HG03575 (cell line): Measurements from ENCODE around the gene PCDH11X.
"Not testable (repeated sequence)": the region's sequence is repeated elsewhere in the genome, so short reads cannot be mapped to it uniquely, and the experiment has no call there.

Experiments
- ATAC-seq: cut with Tn5 transposase; IDR thresholded peaks from one replicate; pipeline ENCODE4 v1.9.1; 2021; ENCODE audit not compliant: unreplicated experiment, insufficient number of reproducible peaks, low FRiP score; ENCODE audit errors: extremely low read depth

The PCDH11X gene, protein sequence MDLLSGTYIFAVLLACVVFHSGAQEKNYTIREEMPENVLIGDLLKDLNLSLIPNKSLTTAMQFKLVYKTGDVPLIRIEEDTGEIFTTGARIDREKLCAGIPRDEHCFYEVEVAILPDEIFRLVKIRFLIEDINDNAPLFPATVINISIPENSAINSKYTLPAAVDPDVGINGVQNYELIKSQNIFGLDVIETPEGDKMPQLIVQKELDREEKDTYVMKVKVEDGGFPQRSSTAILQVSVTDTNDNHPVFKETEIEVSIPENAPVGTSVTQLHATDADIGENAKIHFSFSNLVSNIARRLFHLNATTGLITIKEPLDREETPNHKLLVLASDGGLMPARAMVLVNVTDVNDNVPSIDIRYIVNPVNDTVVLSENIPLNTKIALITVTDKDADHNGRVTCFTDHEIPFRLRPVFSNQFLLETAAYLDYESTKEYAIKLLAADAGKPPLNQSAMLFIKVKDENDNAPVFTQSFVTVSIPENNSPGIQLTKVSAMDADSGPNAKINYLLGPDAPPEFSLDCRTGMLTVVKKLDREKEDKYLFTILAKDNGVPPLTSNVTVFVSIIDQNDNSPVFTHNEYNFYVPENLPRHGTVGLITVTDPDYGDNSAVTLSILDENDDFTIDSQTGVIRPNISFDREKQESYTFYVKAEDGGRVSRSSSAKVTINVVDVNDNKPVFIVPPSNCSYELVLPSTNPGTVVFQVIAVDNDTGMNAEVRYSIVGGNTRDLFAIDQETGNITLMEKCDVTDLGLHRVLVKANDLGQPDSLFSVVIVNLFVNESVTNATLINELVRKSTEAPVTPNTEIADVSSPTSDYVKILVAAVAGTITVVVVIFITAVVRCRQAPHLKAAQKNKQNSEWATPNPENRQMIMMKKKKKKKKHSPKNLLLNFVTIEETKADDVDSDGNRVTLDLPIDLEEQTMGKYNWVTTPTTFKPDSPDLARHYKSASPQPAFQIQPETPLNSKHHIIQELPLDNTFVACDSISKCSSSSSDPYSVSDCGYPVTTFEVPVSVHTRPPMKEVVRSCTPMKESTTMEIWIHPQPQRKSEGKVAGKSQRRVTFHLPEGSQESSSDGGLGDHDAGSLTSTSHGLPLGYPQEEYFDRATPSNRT (N-terminal part only)

GRCh38 chrX:91779135-91779534 lies at the start of gene PCDH11X:
Gene PCDH11X, plus strand, starts transcription at chrX:91779375. Its CDS starts 56,130 bp downstream, at chrX:91835505.
- not testable (repeated sequence) for ATAC-seq

GRCh38 chrX:91747446-91747845 lies 31.7 kb upstream of the PCDH11X start:
- ATAC-seq, result not testable (repeated sequence)

- ATAC-seq, result not testable (repeated sequence)
These were observed 26.2 kb upstream of the PCDH11X start for GRCh38 chrX:91753022-91753421.

GRCh38 chrX:91770619-91771488 lies 8.3 kb upstream of the PCDH11X start:
- peak; percentile 95 for ATAC-seq

DNA sequence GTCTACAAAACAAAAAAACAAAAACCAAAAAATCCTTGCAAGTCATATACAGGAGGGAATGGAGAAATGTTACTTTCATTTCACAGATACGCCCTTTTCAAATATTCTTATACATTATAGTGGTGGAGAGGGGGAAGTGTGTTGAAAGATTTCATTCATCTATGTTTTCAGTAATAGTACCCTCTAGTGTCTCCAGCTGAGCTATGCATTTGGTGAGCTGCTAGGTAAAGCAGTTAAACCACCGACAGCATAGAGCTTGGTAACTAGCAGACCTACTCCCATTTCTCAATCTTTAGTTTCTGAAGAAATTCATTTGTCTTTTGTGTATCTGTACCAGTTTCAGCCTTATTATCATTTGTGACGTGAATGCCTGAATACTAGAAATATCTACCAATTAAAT lies 5.2 kb upstream of the PCDH11X start:
- ATAC-seq, result not testable (repeated sequence)

DNA sequence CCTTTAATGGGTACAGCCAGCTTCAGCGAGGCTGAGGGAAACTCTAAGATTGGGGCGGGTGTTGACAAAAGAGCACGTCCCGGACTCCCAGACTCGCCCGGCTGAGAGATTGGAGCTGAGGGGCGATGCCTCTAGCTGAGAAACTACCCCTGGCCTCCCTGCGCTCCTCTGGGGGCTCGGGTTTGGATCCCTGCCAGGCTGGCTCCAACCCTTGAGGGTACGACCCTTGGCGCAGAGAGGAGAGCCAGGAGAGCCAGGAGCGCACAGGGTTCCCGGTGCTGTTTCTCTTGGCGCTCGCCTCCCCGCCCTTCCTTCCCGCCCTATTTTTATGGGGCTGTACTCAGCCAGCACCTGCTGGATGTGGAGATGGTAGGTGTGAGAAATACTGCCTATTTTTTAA lies 833 bp downstream of the PCDH11X start:
- not testable (repeated sequence) for ATAC-seq

- ATAC-seq, result not testable (repeated sequence)
These were observed 1.5 kb downstream of the PCDH11X start for GRCh38 chrX:91780698-91781097.

GRCh38 chrX:91781553-91782298 lies 2.6 kb downstream of the PCDH11X start:
- ATAC-seq, result not testable (repeated sequence)

DNA sequence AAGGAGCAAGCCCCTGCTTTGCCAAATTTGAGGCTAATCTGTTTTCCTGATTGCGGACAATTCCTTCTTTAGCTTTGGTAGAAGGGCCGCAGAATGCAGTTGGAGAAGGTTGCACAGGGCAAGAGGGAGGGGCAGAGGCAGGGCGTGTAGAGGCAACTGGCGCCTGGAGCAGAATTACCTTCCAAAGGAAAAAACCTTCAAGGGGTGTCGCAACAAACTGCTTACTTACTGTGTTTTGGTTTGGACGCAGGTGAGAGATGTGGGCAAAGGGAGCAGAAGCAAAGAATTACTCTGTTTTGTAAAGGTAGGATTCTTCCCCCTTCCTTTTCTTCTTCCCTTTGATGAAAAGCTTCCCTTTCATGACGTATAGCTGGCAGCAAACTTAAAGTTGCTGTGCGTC lies 3.6 kb downstream of the PCDH11X start:
- ATAC-seq, result not testable (repeated sequence)

GRCh38 chrX:91817537-91817936 lies 38.4 kb downstream of the PCDH11X start:
- ATAC-seq, result not testable (repeated sequence)

- not testable (repeated sequence) for ATAC-seq
These were observed 46.1 kb downstream of the PCDH11X start for GRCh38 chrX:91825321-91825720.
